SU-DHL-6 (cell line): ENCODE data around the gene ABCD2.

ENCODE experiments used
- H2AFZ ChIP-seq: fragments of 200-600 bp; sonication (generic); 2 replicates; pipeline ENCODE4 v1.6.1; 2014; ENCODE audit warnings: low read depth, mild to moderate bottlenecking, moderate library complexity, mixed read lengths, antibody characterized with exemption, low read length; ENCODE audit not compliant: severe bottlenecking
- H3F3A ChIP-seq: fragments of 200-600 bp; shearing (Covaris generic); 2 replicates; pipeline ENCODE4 v1.6.0; 2016; ENCODE audit warnings: antibody characterized with exemption, mild to moderate bottlenecking; ENCODE audit not compliant: insufficient read depth
- H3K27ac ChIP-seq: fragments of 200-600 bp; sonication (generic); 2 replicates; pipeline ENCODE4 v1.5.1; 2016; ENCODE audit warnings: low read depth, mild to moderate bottlenecking, low read length, moderate library complexity, mixed read lengths
- H3K27me3 ChIP-seq: fragments of 200-600 bp; sonication (generic), shearing (Covaris generic); 2 replicates; pipeline ENCODE4 v1.6.0; 2014; ENCODE audit warnings: mild to moderate bottlenecking, low read length
- H3K36me3 ChIP-seq: fragments of 200-600 bp; sonication (generic); 2 replicates; pipeline ENCODE4 v1.6.1; 2014; ENCODE audit warnings: mild to moderate bottlenecking, low read length, mixed read lengths
- H3K4me2 ChIP-seq: fragments of 300-600, 200-600 bp; shearing (Covaris generic), sonication (generic); 2 replicates; pipeline ENCODE4 v1.6.0; 2014; ENCODE audit warnings: low read length, low read depth, mild to moderate bottlenecking; ENCODE audit not compliant: poor library complexity, severe bottlenecking
- H3K4me3 ChIP-seq: fragments of 200-600 bp; sonication (generic); 2 replicates; pipeline ENCODE4 v1.5.1; 2014; ENCODE audit warnings: antibody characterized with exemption, low read length, mild to moderate bottlenecking, mixed read lengths; ENCODE audit not compliant: insufficient read depth, poor library complexity, severe bottlenecking
- H3K79me2 ChIP-seq: fragments of 200-600 bp; sonication (generic); 2 replicates; pipeline ENCODE4 v1.6.1; 2014; ENCODE audit warnings: mild to moderate bottlenecking, low read length, moderate library complexity; ENCODE audit not compliant: insufficient read depth
- H3K9ac ChIP-seq: fragments of 200-600 bp; sonication (generic); 2 replicates; pipeline ENCODE4 v1.7.0; 2014; ENCODE audit warnings: mild to moderate bottlenecking, low read length
- H3K9me2 ChIP-seq: fragments of 200-600 bp; sonication (generic); replicated peaks from 2 replicates; pipeline ENCODE4 v1.6.1; 2014; ENCODE audit warnings: low read length; ENCODE audit not compliant: insufficient read depth
- H3K9me3 ChIP-seq: fragments of 200-600 bp; sonication (generic); 2 replicates; pipeline ENCODE4 v1.6.1; 2014; ENCODE audit warnings: low read length, mixed read lengths; ENCODE audit not compliant: insufficient read depth
- H4K20me1 ChIP-seq: fragments of 200-600 bp; sonication (generic); 2 replicates; pipeline ENCODE4 v1.6.1; 2014; ENCODE audit warnings: low read depth, mild to moderate bottlenecking, antibody characterized with exemption, low read length, moderate library complexity, mixed read lengths
- EZH2phosphoT487 ChIP-seq: fragments of 200-600 bp; sonication (generic), shearing (Covaris generic); conservative IDR thresholded peaks from 2 replicates; pipeline ENCODE4 v1.6.1; 2018; ENCODE audit warnings: mild to moderate bottlenecking, antibody characterized with exemption, low read length, moderate library complexity, mixed read lengths
- TF ChIP-seq, protein P1 (sequence below): fragments of 200-600 bp; sonication (generic); IDR thresholded peaks from one replicate; pipeline ENCODE4 v1.5.1; 2017; ENCODE audit warnings: antibody characterized with exemption, mild to moderate bottlenecking, low read length, moderate library complexity; ENCODE audit not compliant: insufficient read depth, poor library complexity, severe bottlenecking

ABCD2 gene

DNA sequence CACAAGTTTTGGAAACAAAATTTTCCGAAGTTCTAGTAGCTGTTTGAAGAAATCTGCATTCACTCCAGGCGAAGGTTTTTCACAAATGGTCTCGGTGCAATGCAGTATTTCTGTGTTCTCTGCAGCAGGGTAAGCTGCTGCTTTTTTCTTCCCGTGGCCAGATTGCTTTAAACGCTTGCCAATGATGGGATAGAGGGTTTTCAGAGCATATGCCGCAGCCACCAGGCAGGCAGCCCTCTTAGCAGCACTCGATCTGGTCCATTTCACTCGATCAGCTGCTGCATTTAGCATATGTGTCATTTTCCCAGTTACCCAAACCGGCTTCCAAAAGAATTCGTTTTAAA is 315 bp downstream of the ABCD2 start:
- no peaks in the 10 kb centered on the region for H3K27me3 ChIP-seq
- H3K4me3 ChIP-seq = peak overlapping the region; percentile 62
- H3K79me2 ChIP-seq = no peaks in the 10 kb centered on the region
- H2AFZ ChIP-seq = peak overlapping the region; percentile 95
- H3K9ac ChIP-seq = peak overlapping the region; percentile 51
- TF ChIP-seq EZH2phosphoT487 = no peak
- TF ChIP-seq, protein P1, sequence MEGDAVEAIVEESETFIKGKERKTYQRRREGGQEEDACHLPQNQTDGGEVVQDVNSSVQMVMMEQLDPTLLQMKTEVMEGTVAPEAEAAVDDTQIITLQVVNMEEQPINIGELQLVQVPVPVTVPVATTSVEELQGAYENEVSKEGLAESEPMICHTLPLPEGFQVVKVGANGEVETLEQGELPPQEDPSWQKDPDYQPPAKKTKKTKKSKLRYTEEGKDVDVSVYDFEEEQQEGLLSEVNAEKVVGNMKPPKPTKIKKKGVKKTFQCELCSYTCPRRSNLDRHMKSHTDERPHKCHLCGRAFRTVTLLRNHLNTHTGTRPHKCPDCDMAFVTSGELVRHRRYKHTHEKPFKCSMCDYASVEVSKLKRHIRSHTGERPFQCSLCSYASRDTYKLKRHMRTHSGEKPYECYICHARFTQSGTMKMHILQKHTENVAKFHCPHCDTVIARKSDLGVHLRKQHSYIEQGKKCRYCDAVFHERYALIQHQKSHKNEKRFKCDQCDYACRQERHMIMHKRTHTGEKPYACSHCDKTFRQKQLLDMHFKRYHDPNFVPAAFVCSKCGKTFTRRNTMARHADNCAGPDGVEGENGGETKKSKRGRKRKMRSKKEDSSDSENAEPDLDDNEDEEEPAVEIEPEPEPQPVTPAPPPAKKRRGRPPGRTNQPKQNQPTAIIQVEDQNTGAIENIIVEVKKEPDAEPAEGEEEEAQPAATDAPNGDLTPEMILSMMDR = no peak
- H3K27ac ChIP-seq = peak overlapping the region; percentile 76
- no peaks in the 10 kb centered on the region for H4K20me1 ChIP-seq
- H3K9me3 ChIP-seq = no peaks in the 10 kb centered on the region
- peaks cover 25% of the 10 kb centered on the region for H3F3A ChIP-seq
- H3K9me2 ChIP-seq = no peaks in the 10 kb centered on the region
- peak overlapping the region; percentile 100 for H3K4me2 ChIP-seq
- H3K36me3 ChIP-seq = no peaks in the 10 kb centered on the region

DNA sequence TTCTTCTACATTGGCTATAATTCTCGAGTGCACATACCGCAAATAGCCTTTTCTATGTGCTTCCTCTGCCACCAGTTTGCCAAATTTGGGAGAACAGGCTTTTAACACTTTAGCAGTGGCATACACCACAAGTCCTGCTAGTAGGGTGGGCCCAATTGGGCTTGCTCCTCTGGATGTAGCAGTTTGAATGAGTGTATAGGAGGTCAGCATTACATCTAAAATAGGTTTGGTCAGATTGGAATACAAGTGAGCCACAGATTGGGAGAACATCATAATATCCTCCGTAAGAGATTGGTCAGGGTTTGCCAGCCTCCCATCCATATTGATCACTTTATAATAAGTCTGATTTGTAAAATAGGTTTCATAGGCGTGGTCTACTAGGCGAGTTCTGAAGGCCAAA is 902 bp downstream of the ABCD2 start:
- H3K9me3 ChIP-seq = no peaks in the 10 kb centered on the region
- H3K9ac ChIP-seq = peak overlapping the region; percentile 51; the same call in 1 of the 2 replicates
- H3K27ac ChIP-seq = peak overlapping the region; percentile 76
- H2AFZ ChIP-seq = peak overlapping the region; percentile 95
- no peaks in the 10 kb centered on the region for H4K20me1 ChIP-seq
- no peaks in the 10 kb centered on the region for H3K9me2 ChIP-seq
- no peaks in the 10 kb centered on the region for H3K36me3 ChIP-seq
- peak overlapping the region; percentile 62 for H3K4me3 ChIP-seq
- peak overlapping the region; percentile 100 for H3K4me2 ChIP-seq
- no peaks in the 10 kb centered on the region for H3K79me2 ChIP-seq
- H3K27me3 ChIP-seq = no peaks in the 10 kb centered on the region
- peaks cover 25% of the 10 kb centered on the region for H3F3A ChIP-seq
- no peak for TF ChIP-seq EZH2phosphoT487

DNA sequence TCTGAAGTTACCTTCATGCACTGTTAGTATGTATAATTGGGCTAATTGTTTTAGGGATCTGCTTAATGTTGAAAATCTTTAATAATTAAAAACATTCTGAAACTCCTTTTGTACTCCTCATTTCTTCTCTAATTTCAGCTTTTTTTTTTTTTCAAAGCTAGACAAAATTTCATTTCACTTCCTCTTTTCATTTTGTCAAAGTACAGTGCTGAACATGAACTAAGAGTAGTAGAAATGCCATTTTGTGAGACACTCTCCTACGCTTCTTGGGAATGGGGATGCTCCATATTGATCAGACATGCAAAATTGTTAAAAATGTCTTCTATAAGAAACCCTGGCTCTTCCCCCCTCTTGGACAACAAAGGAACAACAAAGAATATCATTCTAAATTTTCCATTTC is 1.7 kb downstream of the ABCD2 start:
- no peaks in the 10 kb centered on the region for H3K9me3 ChIP-seq
- peaks cover 25% of the 10 kb centered on the region for H3F3A ChIP-seq
- peak overlapping the region; percentile 95 for H2AFZ ChIP-seq
- H4K20me1 ChIP-seq = no peaks in the 10 kb centered on the region
- peak overlapping the region; percentile 34 for H3K4me3 ChIP-seq
- no peaks in the 10 kb centered on the region for H3K9me2 ChIP-seq
- peak overlapping the region; percentile 37; the same call in 1 of the 2 replicates for H3K27ac ChIP-seq
- no peaks in the 10 kb centered on the region for H3K27me3 ChIP-seq
- TF ChIP-seq, protein P1 = no peak
- H3K79me2 ChIP-seq = no peaks in the 10 kb centered on the region
- H3K9ac ChIP-seq = 0 out of 2 replicates have a peak overlapping the region, but pooled peaks have one; percentile 4
- H3K36me3 ChIP-seq = no peaks in the 10 kb centered on the region
- H3K4me2 ChIP-seq = peak overlapping the region; percentile 100

DNA sequence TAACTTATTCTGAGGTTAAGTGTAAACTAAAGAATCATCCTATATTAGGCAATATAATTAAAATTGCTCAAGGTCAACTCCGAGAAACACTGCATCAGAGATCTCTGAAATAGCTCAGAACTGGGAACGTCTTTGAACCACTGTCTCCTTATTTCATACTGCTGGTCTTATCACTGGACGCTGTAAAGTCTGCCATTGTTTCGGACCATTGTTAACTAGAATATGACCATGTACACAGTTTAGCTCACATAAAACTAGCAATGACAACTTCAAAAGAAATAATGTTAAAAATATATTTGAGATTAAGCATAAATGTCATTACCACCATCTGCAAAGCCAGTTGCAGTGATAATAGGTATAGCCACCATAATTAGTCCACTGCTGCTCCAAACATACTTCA is 2.9 kb downstream of the ABCD2 start:
- Histone ChIP-seq H3K36me3 (no peaks in the 10 kb centered on the region), H4K20me1 (no peaks in the 10 kb centered on the region), H2AFZ (no peak overlapping the region), H3K9me2 (no peaks in the 10 kb centered on the region), H3K27me3 (no peaks in the 10 kb centered on the region), H3K9ac (no peak overlapping the region), H3K4me2 (peak overlapping the region; percentile 1), H3K79me2 (no peaks in the 10 kb centered on the region), H3K9me3 (no peaks in the 10 kb centered on the region), H3K27ac (no peak overlapping the region), H3K4me3 (no peak overlapping the region), H3F3A (peaks cover 23% of the 10 kb centered on the region)
- TF ChIP-seq, protein P1 = no peak
- TF ChIP-seq EZH2phosphoT487 = no peak
